GM18508 (cell line): ENCODE measurements around the gene RPL31.

ENCODE experiments used
- ATAC-seq: cut with Tn5 transposase; IDR thresholded peaks from one replicate; pipeline ENCODE4 v1.9.1; 2021; ENCODE audit warnings: moderate number of reproducible peaks; ENCODE audit not compliant: insufficient read depth, unreplicated experiment

RPL31 gene

GRCh38 chr2:101053117-101053516, 51.0 kb downstream of the RPL31 start:
- no peak for ATAC-seq
